ENCODE measurements around the gene TRMT112.

GRCh38 chr11:64286801-64287159, 30.6 kb downstream of the TRMT112 start:
- no peak for TF ChIP-seq POLR2AphosphoS5 (IDR thresholded peaks at IDR 0.05; ENCODE audit: low read depth, low read length)
- TF ChIP-seq POLR2A (IDR thresholded peaks at IDR 0.05; ENCODE audit: low read depth, low read length), result no peak
- TF ChIP-seq TAF1 (IDR thresholded peaks at IDR 0.05; ENCODE audit: low read depth, low read length), result no peak
- TF ChIP-seq SPI1 (IDR thresholded peaks at IDR 0.05; ENCODE audit: low read depth, low read length), result no peak
- no peak for TF ChIP-seq POU2F2 (IDR thresholded peaks at IDR 0.05; ENCODE audit: low read depth, low read length)
- no peak for TF ChIP-seq PAX5 (IDR thresholded peaks at IDR 0.05; ENCODE audit: insufficient read depth, low read length, severe bottlenecking)
